KMS-11 (cell line): ENCODE measurements around the gene UBE2R2.
A peak's percentile ranks its signal among the peaks of the same experiment; 100 is the strongest.
"Not testable (repeated sequence)": the region's sequence is repeated elsewhere in the genome, so short reads cannot be mapped to it uniquely, and the experiment has no call there.

Experiments
- H2AFZ ChIP-seq: fragments of 200-600 bp; sonication (generic); 2 replicates; pipeline ENCODE4 v1.6.1; 2016; ENCODE audit warnings: antibody characterized with exemption, mixed run types, low read depth
- H3K27ac ChIP-seq: fragments of 200-600 bp; sonication (generic); 2 replicates; pipeline ENCODE4 v1.6.1; 2016; ENCODE audit warnings: mild to moderate bottlenecking, mixed run types
- H3K27me3 ChIP-seq: fragments of 200-600 bp; sonication (generic); 2 replicates; pipeline ENCODE4 v1.6.1; 2017; ENCODE audit warnings: mild to moderate bottlenecking, low read depth, mixed run types, moderate library complexity; ENCODE audit not compliant: insufficient read depth
- H3K36me3 ChIP-seq: fragments of 200-600 bp; sonication (generic); 2 replicates; pipeline ENCODE4 v1.6.1; 2017; ENCODE audit warnings: mild to moderate bottlenecking, mixed run types; ENCODE audit not compliant: insufficient read depth
- H3K4me1 ChIP-seq: fragments of 200-600 bp; sonication (generic); 2 replicates; pipeline ENCODE4 v1.6.1; 2016; ENCODE audit warnings: mild to moderate bottlenecking, low read depth, mixed run types; ENCODE audit not compliant: poor library complexity, severe bottlenecking
- H3K4me2 ChIP-seq: fragments of 200-600 bp; sonication (generic); 2 replicates; pipeline ENCODE4 v1.7.0; 2016; ENCODE audit warnings: mild to moderate bottlenecking, mixed run types
- H3K4me3 ChIP-seq: fragments of 200-600 bp; sonication (generic); IDR thresholded peaks from 2 replicates; pipeline ENCODE4 v1.6.1; 2017; ENCODE audit warnings: low read depth, low read length, mixed read lengths; ENCODE audit not compliant: insufficient read depth
- H3K79me2 ChIP-seq: fragments of 200-600 bp; sonication (generic); 2 replicates; pipeline ENCODE4 v1.6.1; 2016; ENCODE audit warnings: low read depth, mixed run types; ENCODE audit not compliant: insufficient read depth
- H3K9ac ChIP-seq: fragments of 200-600 bp; sonication (generic); 2 replicates; pipeline ENCODE4 v1.6.1; 2016; ENCODE audit warnings: mild to moderate bottlenecking, mixed run types
- H4K20me1 ChIP-seq: fragments of 200-600 bp; sonication (generic); 2 replicates; pipeline ENCODE4 v1.6.1; 2016; ENCODE audit warnings: mild to moderate bottlenecking, mixed run types; ENCODE audit not compliant: insufficient read depth
- TF ChIP-seq, protein P1 (sequence below): fragments of 200-600 bp; sonication (generic); conservative IDR thresholded peaks from 2 replicates; pipeline ENCODE4 v1.6.1; 2017; ENCODE audit warnings: low read depth, mild to moderate bottlenecking, antibody characterized with exemption, low read length, moderate library complexity, mixed read lengths

Gene UBE2R2

DNA sequence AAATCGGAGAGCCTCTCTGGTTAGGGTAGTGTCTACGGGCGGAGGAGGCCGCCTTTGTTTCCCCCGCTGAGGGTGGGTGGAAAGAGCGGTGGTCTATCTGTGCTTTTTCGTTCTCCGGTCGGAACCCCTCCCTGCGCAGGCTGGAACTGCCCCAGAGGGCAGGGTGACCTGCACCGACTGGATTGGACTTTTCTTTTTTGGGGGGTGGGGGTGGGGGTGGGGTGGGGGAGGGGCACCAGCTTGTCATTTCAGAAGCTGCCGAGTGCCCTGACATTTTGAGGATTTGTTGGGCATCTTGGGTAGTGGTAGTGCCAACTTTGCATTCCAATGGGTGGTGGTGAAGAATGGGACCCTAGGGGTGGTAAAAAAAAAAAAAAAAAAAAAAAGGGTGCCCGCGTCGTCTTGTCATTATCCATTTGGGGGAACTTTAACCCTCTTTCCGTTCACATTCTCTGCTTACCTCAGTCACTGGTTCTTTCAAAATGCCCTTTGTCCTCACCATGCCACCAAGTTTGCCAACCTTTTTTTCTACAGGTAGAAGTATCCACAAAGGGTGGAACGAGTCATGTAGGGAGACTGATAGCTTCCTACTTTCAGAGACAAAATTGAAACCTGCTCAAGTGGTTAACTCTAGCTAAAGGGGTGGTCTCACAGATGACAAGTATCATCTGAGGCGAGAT is 1.3 kb downstream of the UBE2R2 start:
- peak overlapping the region; percentile 96; the same call in 1 of the 2 replicates for H3K9ac ChIP-seq
- H3K27me3 ChIP-seq, result no peaks in the 10 kb centered on the region
- no peak overlapping the region for H3K4me3 ChIP-seq
- peaks cover 66% of the 10 kb centered on the region for H3K4me1 ChIP-seq
- peaks cover 50% of the 10 kb centered on the region for H3K79me2 ChIP-seq
- H3K36me3 ChIP-seq, result no peaks in the 10 kb centered on the region
- H4K20me1 ChIP-seq, result no peaks in the 10 kb centered on the region; the same call in 1 of the 2 replicates
- H3K4me2 ChIP-seq, result peak overlapping the region; percentile 84
- TF ChIP-seq, protein P1, sequence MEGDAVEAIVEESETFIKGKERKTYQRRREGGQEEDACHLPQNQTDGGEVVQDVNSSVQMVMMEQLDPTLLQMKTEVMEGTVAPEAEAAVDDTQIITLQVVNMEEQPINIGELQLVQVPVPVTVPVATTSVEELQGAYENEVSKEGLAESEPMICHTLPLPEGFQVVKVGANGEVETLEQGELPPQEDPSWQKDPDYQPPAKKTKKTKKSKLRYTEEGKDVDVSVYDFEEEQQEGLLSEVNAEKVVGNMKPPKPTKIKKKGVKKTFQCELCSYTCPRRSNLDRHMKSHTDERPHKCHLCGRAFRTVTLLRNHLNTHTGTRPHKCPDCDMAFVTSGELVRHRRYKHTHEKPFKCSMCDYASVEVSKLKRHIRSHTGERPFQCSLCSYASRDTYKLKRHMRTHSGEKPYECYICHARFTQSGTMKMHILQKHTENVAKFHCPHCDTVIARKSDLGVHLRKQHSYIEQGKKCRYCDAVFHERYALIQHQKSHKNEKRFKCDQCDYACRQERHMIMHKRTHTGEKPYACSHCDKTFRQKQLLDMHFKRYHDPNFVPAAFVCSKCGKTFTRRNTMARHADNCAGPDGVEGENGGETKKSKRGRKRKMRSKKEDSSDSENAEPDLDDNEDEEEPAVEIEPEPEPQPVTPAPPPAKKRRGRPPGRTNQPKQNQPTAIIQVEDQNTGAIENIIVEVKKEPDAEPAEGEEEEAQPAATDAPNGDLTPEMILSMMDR, result no peak
- H3K27ac ChIP-seq, result peak overlapping the region; percentile 90
- no peak overlapping the region for H2AFZ ChIP-seq

DNA sequence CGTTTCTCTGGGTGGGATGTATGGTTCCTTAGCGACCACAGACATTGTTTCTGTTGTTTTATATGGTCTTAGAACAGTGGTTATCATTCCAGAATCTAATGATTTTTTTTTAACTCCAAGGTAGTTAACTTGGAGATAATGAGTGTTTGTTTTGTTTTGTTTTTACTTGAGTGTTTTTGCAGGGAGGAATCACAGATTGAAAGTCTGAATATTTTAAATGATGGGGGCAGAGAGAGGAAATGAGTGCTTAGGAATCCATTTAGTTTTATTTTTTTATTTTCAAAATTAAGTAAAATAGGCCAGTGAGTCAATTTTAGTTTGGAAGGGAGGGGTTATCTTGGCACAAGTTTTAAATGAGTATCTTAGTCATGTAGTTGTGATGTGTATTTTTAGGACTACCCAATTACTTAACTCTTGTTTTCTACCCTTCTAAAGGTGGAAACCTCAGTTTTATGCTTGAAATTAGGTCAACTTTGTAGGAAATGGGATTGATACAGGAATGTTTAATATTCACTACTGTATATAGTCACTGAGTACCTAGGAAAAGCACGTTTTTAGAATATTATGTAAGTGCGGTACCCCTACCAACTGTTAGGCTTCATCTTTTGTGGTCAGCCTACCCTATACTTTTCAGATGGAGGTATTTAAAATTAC is 2.0 kb downstream of the UBE2R2 start:
- H3K27me3 ChIP-seq, result no peaks in the 10 kb centered on the region
- peaks cover 67% of the 10 kb centered on the region for H3K4me1 ChIP-seq
- peaks cover 5% of the 10 kb centered on the region; the same call in 1 of the 2 replicates for H4K20me1 ChIP-seq
- TF ChIP-seq, protein P1, result no peak
- H3K4me3 ChIP-seq, result no peak overlapping the region
- no peaks in the 10 kb centered on the region for H3K36me3 ChIP-seq
- peak overlapping the region; percentile 84 for H3K4me2 ChIP-seq
- peak overlapping the region; percentile 90 for H3K27ac ChIP-seq
- H3K79me2 ChIP-seq, result peaks cover 56% of the 10 kb centered on the region
- peak overlapping the region; percentile 96; the same call in 1 of the 2 replicates for H3K9ac ChIP-seq
- no peak overlapping the region for H2AFZ ChIP-seq

DNA sequence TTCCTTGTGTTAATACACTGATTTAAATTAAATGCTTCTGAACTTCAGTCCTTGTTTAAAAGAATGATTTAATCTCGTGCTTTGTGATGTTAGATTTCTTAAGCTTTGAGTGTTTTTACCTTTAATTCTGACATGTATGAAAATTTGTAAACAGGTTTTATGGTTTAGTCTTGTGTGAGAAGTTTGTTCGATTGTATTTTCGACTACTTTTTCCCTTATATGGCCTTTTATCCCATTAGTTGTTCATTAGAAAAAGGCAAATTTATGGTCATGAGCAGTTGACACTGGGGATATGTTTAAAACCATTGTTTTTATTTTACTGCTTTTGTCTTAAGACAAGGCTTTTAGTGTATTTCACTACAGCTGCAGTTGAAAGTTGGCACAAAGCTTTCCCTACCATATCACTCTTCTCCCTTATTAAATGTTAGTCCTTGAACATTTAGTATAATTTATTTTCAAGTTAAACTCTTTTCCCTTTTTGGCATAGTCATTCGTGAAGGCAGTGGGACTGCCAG is 3.3 kb downstream of the UBE2R2 start:
- TF ChIP-seq, protein P1, result no peak
- Histone ChIP-seq H3K9ac (no peak overlapping the region), H3K27ac (no peak overlapping the region), H2AFZ (no peak overlapping the region), H3K36me3 (no peaks in the 10 kb centered on the region), H3K4me1 (peaks cover 56% of the 10 kb centered on the region), H3K4me3 (no peak overlapping the region), H4K20me1 (peaks cover 5% of the 10 kb centered on the region; the same call in 1 of the 2 replicates), H3K27me3 (no peaks in the 10 kb centered on the region), H3K79me2 (peaks cover 69% of the 10 kb centered on the region), H3K4me2 (peak overlapping the region; percentile 84; the same call in 1 of the 2 replicates)

DNA sequence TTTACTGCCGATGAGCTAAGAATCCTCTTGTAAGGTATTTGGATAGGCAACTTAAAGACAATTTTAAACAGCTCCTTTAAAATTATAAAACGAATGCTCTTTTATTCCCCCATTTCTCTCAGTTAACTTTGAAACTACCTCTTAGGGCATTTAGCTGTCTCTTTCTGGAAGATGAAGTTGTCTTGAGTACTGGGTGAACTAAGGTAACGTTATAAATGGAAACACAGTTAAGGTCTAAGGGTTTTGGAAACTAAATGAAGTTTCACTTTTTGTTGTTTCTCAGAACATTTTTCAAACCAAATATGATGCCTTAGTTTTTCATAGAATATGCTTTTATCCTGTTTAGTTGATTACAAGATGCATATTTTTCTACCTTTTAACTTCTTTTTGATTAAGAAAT is 6.8 kb downstream of the UBE2R2 start:
- Histone ChIP-seq H3K4me1 (peaks cover 44% of the 10 kb centered on the region), H3K36me3 (no peaks in the 10 kb centered on the region), H3K27ac (no peak overlapping the region; the same call in 1 of the 2 replicates), H3K27me3 (no peaks in the 10 kb centered on the region), H3K4me2 (peak overlapping the region; percentile 38; the same call in 1 of the 2 replicates), H3K79me2 (peaks cover 95% of the 10 kb centered on the region), H3K9ac (no peak overlapping the region), H3K4me3 (no peak overlapping the region), H2AFZ (no peak overlapping the region), H4K20me1 (peaks cover 5% of the 10 kb centered on the region; the same call in 1 of the 2 replicates)
- TF ChIP-seq, protein P1, result no peak

DNA sequence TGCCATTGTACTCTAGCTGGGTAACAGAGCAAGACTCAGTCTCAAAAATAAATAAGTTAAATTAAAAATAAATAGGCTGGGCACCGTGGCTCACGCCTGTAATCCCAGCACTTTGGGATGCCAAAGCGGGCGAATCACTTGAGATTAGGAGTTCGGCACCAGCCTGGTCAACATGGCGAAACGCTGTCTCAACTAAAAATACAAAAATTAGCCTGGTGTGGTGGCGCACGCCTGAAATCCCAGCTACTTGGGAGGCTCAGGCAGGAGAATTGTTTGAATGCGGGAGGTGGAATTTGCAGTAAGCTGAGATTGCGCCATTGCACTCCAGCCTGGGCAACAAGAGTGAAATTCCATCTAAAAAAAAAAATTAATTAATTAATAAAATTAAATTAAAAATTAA is 10.3 kb downstream of the UBE2R2 start:
- not testable (repeated sequence) for H3K4me3 ChIP-seq, H4K20me1 ChIP-seq, H3K9ac ChIP-seq, H2AFZ ChIP-seq, H3K36me3 ChIP-seq, H3K27ac ChIP-seq, H3K4me2 ChIP-seq, H3K27me3 ChIP-seq
- H3K4me1 ChIP-seq, result peaks cover 17% of the 10 kb centered on the region
- peaks cover 94% of the 10 kb centered on the region for H3K79me2 ChIP-seq

DNA sequence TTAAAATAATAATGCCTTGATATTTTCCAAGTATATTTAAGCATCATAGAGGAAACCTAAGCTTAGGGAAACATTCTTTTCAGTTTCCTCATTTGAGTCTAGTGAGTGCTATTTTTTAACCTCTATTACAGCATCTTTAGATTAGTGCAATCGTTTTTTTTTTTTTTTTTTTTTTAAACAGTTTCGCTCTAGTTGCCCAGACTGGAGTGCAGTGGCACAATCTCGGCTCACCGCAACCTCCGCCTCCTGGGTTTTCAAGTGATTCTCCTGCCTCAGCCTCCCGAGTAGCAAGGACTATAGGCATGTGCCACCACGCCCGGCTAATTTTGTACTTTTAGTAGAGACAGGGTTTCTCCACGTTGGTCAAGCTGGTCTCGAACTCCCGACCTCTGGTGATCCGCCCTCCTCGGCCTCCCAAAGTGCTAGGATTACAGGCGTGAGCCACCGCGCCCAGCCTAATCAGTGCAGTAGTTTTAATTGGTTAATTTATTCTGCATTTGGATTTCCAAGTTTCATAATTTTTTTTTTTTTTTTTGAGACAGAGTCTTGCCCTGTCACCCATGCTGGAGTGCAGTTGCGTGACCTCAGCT is 12.8 kb downstream of the UBE2R2 start:
- H3K36me3 ChIP-seq, H3K4me2 ChIP-seq, H3K4me1 ChIP-seq, H3K9ac ChIP-seq, H2AFZ ChIP-seq, H3K27ac ChIP-seq, H3K27me3 ChIP-seq, H3K4me3 ChIP-seq, H4K20me1 ChIP-seq: not testable (repeated sequence)
- peaks cover 92% of the 10 kb centered on the region for H3K79me2 ChIP-seq
